Stomach smooth muscle (tissue), 2 donors: Measurements from ENCODE around the gene XAF1.

Experiments
- H3K27ac ChIP-seq: one replicate; pipeline ENCODE4 v1.7.0; 2013; ENCODE audit warnings: mild to moderate bottlenecking, low read length, inconsistent platforms
- H3K27me3 ChIP-seq, 2 donors: one replicate each; pipeline ENCODE4 v1.7.0; 2013; ENCODE audit warnings: low read length in 2 of 2; ENCODE audit not compliant: insufficient read depth in 2 of 2, control insufficient read depth in 1 of 2
- H3K36me3 ChIP-seq, 2 donors: one replicate each; pipeline ENCODE4 v1.7.0; 2013; ENCODE audit warnings: low read length in 2 of 2; ENCODE audit not compliant: control insufficient read depth in 2 of 2, insufficient read depth in 2 of 2
- H3K4me1 ChIP-seq: one replicate; pipeline ENCODE4 v1.7.0; 2013; ENCODE audit warnings: low read length; ENCODE audit not compliant: control insufficient read depth, insufficient read depth
- H3K4me3 ChIP-seq, 2 donors: one replicate each; pipeline ENCODE4 v1.7.0; 2013; ENCODE audit warnings: low read length in 2 of 2
- H3K9ac ChIP-seq, 2 donors: one replicate each; pipeline ENCODE4 v1.7.0; 2013; ENCODE audit warnings: low read length in 2 of 2, mild to moderate bottlenecking in 1 of 2
- H3K9me3 ChIP-seq, 2 donors: one replicate each; pipeline ENCODE4 v1.7.0; 2013; ENCODE audit warnings: low read length in 2 of 2; ENCODE audit not compliant: control insufficient read depth in 2 of 2
- donor health status: healthy.
- donor health status: Pancreatic carcinoma.

The XAF1 gene

DNA sequence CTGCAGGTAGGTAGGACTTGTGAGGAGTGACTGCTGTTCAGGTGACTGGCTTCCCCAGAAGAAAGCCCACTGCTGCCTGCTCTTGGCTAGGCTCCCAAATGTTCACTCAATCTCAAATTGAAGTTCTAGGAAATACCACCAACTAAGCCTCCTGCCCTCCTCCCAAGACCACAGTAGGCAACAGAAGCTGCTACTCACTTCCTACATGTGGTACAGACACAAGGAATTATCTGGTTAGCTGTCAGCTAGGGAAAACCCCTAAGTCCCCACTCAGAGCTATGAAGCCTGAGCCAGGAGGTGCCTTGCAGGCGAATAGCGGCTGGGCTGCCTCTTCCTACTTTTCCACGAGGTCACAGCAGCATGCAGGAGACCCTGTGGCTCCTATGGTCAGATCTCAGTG lies 25.0 kb downstream of the XAF1 start:
- Histone ChIP-seq H3K27me3 (peaks cover 8 to 19% of the 10 kb centered on the region in 2 donors), H3K9me3 (peaks cover 0 to 3% of the 10 kb centered on the region in 2 donors), H3K36me3 (no peaks in the 10 kb centered on the region), H3K4me3 (no peak overlapping the region), H3K9ac (no peak overlapping the region), H3K4me1 (no peaks in the 10 kb centered on the region), H3K27ac (no peak overlapping the region)

DNA sequence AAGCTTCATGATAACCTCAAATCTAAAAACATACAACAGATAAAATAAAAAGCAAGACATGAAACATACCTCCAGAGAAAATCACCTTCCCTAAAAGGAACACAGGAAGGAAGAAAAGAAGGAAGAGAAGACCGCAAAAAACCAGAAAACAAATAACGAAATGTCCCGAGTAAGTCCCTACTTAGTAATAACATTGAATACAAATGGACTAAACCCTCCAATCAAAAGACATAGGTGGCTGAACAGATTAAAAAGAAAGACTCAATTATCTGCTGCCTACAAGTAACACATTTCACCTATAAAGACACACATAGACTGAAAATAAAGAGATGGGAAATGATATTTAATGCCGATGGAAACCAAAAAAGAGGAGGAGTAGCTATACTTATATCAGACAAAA lies 26.4 kb downstream of the XAF1 start:
- Histone ChIP-seq H3K4me1 (no peaks in the 10 kb centered on the region), H3K9ac (no peak overlapping the region), H3K9me3 (peaks cover 0 to 3% of the 10 kb centered on the region in 2 donors), H3K4me3 (no peak overlapping the region), H3K27ac (no peak overlapping the region), H3K36me3 (no peaks in the 10 kb centered on the region), H3K27me3 (peaks cover 8 to 19% of the 10 kb centered on the region in 2 donors)

DNA sequence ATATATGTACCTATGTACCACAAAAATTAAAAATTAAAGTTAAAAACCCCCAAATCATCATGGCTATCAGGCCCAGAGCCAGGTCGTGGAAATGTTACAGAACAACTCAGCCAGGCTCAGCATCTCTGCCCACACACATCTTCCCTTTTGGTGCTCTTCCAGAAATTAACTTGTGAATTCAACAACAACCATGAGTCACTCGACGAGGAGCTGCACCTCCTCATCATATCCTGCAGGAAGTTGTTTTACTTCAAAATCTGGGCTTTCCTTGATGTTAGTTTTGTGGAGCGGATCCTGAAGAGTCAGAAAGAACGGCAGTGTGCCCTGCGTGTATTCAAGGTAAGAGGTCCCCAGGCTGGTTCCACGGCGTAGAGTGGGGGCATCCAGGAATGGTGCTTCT lies 30.8 kb downstream of the XAF1 start:
- Histone ChIP-seq H3K27ac (no peak overlapping the region), H3K4me1 (no peaks in the 10 kb centered on the region), H3K27me3 (peaks cover 0 to 12% of the 10 kb centered on the region in 2 donors), H3K4me3 (no peak overlapping the region), H3K36me3 (no peaks in the 10 kb centered on the region), H3K9me3 (no peaks in the 10 kb centered on the region), H3K9ac (no peak overlapping the region)

DNA sequence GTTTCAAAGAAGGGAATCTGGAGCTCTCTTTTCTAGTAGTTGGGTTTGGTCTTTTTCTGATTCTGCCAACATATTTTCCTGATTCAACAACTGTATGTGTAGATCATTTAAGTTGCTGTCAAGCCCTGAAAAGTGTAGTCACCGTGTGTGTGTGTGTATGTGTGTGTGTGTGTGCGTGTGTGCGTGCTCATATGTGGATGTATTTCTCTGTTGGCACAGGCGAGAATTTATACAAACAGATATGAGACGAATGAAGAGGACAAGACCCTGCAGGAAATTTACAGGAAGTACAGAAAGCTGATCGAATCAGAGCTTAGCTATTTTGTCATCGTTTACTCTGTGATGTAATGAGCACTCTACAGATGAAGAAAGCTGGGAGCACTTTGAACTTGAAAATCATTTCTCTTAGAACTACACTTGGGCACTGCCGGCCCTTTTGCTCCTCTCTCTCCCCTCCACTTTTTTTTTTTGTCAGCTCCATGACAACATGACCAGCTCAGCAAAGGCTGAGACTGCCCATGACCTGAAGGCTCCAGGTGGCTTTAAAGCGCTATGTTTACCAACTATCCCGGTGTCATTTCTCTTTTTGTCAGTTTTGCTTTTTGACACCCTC lies 31.3 kb downstream of the XAF1 start:
- no peak overlapping the region for H3K27ac ChIP-seq
- no peaks in the 10 kb centered on the region for H3K4me1 ChIP-seq
- no peak overlapping the region for H3K4me3 ChIP-seq
- peaks cover 0 to 13% of the 10 kb centered on the region in 2 donors for H3K27me3 ChIP-seq
- no peak overlapping the region for H3K9ac ChIP-seq
- H3K9me3 ChIP-seq, result no peaks in the 10 kb centered on the region
- H3K36me3 ChIP-seq, result no peaks in the 10 kb centered on the region

DNA sequence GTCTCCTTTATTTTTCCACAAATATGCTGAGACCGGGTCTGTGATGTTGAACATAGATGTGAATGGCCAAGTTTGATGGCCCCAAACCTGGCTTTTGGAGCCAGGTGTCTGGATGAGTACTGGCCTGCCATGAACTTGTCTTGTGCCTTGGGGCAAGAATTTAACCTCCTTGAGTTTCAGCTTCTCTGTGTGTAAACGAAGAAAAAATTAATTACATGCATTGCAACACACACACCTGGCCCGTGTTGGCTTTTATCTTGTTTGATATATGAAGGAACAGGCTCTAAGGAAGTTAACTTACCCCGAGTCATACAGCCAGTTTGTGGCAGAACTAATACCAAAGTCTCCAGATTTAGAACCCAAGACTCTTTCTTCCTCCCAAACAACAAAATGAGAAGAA lies 33.3 kb downstream of the XAF1 start:
- no peak overlapping the region for H3K27ac ChIP-seq
- H3K4me3 ChIP-seq, result no peak overlapping the region
- H3K9ac ChIP-seq, result no peak overlapping the region
- peaks cover 0 to 20% of the 10 kb centered on the region in 2 donors for H3K27me3 ChIP-seq
- H3K4me1 ChIP-seq, result no peaks in the 10 kb centered on the region
- H3K36me3 ChIP-seq, result no peaks in the 10 kb centered on the region
- H3K9me3 ChIP-seq, result no peaks in the 10 kb centered on the region

DNA sequence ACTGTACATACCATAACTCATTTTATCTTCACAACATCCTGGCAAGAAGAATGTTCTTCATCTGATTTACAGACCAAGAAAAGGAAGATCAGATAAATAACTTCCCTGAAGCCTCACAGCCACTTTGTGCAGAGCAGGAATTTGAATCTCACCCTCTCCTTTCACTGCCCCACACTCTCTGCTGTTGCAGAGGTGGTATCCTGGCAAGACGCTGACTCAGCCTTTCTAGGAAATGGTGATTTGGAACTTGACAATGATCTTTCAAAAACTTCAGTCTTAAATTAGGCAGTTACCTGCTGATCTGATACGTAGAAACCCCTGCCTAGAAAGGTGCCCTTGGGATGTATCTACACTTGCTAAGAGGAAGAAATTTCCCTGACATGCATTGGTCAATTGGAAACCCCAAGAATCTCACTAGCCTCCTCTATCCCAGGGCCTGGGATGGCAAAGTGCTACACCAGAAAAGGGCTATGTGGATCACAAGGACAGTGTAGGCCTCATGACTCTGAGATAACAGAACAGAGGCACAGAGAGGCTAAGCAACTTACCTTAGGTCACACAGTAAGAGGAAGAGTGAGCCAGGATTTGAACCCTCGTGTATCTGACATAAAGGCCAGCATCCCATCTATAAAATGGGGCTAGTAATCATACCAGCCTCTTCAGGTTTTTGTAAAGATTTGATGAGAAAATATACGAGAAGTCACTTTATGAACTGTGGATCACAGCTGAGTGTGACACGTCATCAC lies 38.1 kb downstream of the XAF1 start:
- Histone ChIP-seq H3K9me3 (no peaks in the 10 kb centered on the region), H3K27ac (no peak overlapping the region), H3K27me3 (peaks cover 6 to 10% of the 10 kb centered on the region in 2 donors), H3K9ac (no peak overlapping the region), H3K4me1 (no peaks in the 10 kb centered on the region), H3K4me3 (no peak overlapping the region), H3K36me3 (no peaks in the 10 kb centered on the region)

DNA sequence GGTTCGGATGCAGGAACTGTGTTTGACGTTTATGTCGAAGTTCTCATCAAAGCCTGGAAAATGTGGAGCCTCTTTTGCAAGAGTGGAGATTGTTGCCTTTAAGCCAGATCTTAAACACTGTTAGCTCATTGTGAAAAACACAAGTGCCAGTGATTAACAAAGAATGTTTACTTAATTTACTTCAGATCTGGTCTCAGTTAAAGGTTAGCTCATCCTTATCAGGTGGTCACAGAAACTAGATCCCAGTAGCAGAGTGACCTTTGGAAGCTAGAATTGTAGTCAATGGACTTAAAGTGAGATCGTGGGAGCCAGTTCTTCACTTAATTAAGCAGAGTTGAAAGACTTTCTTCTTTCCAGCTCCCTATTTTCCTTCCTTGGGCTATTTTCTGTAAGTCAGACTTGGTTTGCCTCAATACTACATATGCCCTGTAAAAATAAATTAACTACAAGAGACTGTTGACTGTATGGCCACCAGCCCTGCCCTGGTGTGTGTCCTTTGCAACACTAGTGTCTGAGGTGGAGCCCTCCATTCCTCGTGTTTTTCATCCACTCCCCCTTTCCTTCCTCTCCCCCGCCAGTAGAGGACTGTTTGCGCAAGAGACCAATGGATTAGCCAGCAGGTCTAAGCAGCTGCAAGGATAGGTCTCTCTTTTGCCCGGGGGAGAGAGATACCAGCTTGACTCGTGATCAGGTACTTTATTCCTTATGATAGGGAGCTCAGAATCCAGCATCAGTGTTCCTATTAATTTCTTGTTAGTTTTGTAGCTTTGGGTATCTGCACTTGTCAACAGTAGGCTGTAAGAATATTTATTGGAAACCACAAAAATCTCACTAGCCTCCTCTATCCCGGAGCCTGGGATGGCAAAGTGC lies 40.4 kb downstream of the XAF1 start:
- peaks cover 6 to 13% of the 10 kb centered on the region in 2 donors for H3K27me3 ChIP-seq
- H3K27ac ChIP-seq, result no peak overlapping the region
- no peak overlapping the region for H3K4me3 ChIP-seq
- H3K4me1 ChIP-seq, result no peaks in the 10 kb centered on the region
- no peaks in the 10 kb centered on the region for H3K9me3 ChIP-seq
- no peak overlapping the region for H3K9ac ChIP-seq
- no peaks in the 10 kb centered on the region for H3K36me3 ChIP-seq

DNA sequence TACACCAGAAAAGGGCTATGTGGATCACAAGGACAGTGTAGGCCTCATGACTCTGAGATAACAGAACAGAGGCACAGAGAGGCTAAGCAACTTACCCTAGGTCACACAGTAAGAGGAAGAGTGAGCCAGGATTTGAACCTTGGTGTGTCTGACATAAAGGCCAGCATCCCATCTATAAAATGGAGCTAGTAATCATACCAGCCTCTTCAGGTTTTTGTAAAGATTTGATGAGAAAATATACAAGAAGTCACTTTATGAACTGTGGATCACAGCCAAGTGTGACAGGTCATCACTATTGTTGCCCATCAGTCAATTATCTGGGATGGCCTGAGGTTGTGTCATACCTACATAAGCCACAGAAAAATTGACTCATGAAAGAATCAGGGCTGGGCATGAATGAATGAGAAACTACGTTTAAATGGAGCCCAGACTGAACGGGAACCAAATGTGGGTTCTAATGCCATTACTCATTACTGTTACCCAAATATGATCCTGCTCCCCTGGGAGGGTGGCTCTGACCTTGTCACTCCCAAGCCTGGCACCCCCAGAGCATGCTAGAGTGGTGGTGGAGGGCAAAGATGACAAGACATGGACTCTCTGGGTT lies 41.1 kb downstream of the XAF1 start:
- Histone ChIP-seq H3K4me3 (no peak overlapping the region), H3K27me3 (peaks cover 6 to 13% of the 10 kb centered on the region in 2 donors), H3K27ac (no peak overlapping the region), H3K9me3 (no peaks in the 10 kb centered on the region), H3K36me3 (no peaks in the 10 kb centered on the region), H3K9ac (no peak overlapping the region), H3K4me1 (no peaks in the 10 kb centered on the region)

DNA sequence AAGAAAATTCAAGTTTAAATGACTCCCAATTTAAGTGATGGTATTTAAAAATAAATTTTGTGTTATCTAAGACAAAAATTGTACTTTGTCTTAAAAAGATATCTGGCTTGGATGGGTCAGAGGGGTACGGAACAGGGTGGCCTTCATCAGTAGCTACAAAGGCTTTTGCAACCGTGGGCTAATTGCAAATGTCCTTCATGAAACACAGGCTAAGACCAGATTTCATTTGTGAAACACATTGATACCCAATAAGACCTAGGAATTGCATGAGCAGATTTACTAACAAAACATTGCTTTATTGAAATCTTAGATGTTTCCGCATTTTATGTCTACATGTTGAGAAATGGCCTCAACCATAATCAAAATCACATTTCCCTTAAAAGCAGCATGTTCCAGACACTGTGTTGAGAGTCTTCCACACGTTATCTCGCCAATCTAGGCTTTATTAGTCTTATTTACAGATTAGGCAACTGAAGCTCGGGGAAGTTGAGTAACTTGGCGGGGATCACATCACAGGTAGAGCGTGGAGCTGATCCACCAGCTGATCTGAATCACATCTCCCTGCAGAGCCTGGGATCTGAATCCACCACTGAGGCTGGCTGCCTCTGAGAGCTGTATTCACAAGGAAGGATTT lies 42.0 kb downstream of the XAF1 start:
- H3K36me3 ChIP-seq, result no peaks in the 10 kb centered on the region
- no peak overlapping the region for H3K4me3 ChIP-seq
- H3K27me3 ChIP-seq, result peaks cover 5 to 6% of the 10 kb centered on the region in 2 donors
- no peak overlapping the region for H3K27ac ChIP-seq
- no peaks in the 10 kb centered on the region for H3K9me3 ChIP-seq
- no peaks in the 10 kb centered on the region for H3K4me1 ChIP-seq
- H3K9ac ChIP-seq, result no peak overlapping the region

DNA sequence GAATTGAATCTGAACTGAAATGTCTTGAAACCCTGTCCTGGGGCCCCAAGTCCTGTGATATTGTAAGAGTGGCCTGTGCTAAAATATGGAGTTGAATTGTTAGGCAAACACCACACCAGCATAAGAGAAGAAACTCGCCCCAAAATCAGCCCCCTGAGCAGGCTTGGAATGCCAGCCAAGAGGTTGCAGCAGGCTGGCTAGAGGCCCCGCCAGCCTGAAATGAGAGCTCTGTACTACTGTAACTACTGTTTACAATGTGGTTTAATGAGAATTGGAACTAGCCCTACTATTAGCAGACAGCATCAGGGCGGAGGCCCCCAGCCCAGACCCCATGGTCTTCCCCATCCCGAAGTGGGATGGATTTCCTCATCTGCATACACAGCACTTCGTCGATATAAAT lies 43.9 kb downstream of the XAF1 start:
- Histone ChIP-seq H3K36me3 (no peaks in the 10 kb centered on the region), H3K4me1 (no peaks in the 10 kb centered on the region), H3K27me3 (peaks cover 5 to 6% of the 10 kb centered on the region in 2 donors), H3K9ac (no peak overlapping the region), H3K9me3 (no peaks in the 10 kb centered on the region), H3K27ac (no peak overlapping the region), H3K4me3 (no peak overlapping the region)
